Measurements from ENCODE around the gene SERPINB2. TPM values are rescaled to one million over a fixed set of nuclear protein-coding genes. Genes with fewer than 3 reads are reported as not detected.
"Not testable (repeated sequence)": the region's sequence is repeated elsewhere in the genome, so short reads cannot be mapped to it uniquely, and the experiment has no call there.

The SERPINB2 gene
- polyA plus RNA-seq, 10 donors: 0.13 to 14.1 (median 0.23) TPM; not detected in 3

DNA sequence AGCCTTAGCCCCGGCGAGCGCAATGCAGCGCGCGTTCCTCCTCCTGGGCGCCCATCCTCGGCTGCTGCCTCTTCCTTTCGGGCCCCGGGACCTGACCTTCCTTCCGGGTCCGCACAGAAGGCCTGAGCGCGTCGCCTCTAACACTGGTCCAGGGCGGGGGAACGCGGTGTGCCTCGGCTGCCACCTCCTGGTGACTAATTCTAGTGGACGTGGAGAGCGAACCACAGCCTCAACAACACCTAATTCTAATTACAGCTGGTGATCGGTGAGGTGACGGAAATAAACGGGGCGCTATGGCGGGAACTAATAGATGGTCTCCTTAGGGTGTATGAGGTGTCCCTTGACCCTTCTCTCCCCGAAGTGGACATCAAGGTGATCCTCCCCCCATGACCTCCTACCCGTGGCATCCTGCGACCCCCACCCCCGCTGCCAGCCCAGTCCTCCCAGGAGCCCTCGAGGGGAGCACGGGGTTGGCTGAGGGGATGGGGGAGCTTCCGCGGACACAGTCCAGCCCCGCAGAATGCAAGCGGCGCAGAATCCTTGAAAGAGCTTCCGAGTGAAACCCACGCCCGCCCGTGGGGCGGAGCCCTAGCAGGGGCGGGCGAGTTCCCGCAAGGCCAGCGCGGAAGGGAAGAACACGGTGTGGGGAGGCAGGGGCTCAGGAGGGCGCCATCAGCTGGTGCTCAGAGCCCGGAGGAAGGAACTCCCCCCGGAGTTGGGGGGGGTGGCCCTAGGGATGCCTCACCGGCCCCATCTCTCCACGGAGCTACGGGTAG lies 48.8 kb downstream of the SERPINB2 start:
- DNase-seq: peak; percentile 54 to 84 (median 66)

DNA sequence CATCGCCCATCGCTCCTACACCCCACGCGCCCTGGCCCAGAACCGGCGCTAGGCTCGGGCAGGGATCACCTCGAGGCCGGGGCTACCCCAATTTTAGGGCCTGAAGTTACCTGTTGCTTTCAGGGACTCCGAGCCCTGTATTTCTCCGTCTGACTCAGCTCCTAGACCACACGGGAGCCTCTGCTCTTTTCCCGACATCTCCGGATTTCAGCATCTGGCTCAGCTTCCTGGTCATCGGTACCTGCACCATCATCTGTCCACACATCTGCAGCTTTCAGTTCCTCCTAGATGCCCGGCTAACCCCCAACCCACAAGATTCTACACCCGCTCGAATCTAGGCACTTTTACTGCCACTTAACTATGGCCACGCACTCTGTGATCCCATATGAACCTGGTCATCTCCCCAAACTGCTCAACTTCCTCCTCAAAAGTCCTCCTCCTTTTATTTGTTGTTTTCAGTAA lies 49.5 kb downstream of the SERPINB2 start:
- DNase-seq: peak in 1 of 3 donors; percentile 8

DNA sequence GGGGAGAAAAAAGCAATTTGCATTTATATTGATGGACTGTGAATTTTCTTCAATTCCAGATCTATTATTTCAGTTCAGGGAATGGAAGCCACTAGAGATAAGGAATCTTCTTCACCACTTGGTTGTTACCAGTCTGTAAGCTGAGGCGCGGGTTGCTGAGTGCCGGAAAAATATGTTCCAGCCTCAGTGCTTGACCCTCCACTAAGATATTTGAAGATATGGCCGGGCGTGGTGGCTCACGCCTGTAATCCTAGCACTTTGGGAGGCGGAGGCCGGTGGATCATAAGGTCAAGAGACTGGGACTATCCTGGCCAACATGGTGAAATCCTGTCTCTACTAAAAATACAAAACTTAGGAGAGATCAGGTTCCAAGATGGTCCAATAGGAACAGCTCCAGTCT lies 52.5 kb downstream of the SERPINB2 start:
- DNase-seq: no peak

DNA sequence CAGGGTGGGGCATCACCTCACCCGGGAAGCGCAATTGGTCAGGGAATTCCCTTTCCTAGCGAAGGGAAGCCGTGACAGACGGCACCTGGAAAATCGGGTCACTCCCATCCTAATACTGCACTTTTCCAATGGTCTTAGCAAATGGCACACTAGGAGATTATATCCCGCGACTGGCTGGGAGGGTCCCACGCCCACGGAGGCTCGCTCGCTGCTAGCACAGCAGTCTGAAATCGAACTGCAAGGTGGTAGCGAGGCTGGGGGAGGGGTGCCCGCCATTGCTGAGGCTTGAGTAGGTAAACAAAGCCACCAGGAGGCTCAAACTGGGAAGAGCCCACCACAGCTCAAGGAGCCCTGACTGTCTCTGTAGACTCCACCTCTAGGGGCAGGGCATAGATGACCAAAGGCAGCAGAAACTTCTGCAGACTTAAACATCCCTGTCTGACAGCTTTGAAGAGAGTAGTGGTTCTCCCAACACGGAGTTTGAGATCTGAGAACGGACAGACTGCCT lies 53.1 kb downstream of the SERPINB2 start:
- DNase-seq: not testable (repeated sequence)

DNA sequence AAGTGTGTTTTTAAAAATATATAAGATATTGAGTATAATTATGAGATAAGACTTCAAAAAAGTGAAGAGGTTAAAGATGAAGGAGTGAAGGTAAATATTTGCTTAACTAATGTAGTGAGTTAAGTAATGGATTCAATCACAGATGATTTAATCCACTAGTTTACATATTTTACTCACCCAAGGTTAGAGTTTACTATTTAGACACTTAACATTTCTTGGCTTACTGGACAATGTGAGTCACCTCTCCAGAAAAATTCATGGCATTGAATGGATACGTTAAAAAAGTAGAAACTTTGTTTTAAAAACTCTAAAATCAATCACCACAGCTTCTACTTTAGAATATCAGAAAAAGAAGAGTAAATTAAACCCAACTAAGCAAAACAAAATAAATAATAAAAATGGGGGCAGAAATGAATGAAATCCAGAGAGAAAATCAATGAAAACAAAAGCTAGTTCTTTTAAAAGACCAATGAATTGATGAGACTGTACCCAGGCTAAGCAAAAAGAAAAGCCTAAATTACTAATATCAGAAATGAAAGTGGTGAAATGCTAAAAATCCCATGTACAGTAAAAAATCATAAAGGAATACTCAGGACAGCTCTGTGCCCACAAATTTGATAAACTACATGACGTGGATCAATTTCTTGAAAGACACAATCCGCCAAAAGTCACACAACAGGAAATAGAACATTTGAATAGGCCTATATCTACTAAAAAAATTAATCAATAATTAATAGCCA lies 59.7 kb downstream of the SERPINB2 start:
- no peak for DNase-seq

DNA sequence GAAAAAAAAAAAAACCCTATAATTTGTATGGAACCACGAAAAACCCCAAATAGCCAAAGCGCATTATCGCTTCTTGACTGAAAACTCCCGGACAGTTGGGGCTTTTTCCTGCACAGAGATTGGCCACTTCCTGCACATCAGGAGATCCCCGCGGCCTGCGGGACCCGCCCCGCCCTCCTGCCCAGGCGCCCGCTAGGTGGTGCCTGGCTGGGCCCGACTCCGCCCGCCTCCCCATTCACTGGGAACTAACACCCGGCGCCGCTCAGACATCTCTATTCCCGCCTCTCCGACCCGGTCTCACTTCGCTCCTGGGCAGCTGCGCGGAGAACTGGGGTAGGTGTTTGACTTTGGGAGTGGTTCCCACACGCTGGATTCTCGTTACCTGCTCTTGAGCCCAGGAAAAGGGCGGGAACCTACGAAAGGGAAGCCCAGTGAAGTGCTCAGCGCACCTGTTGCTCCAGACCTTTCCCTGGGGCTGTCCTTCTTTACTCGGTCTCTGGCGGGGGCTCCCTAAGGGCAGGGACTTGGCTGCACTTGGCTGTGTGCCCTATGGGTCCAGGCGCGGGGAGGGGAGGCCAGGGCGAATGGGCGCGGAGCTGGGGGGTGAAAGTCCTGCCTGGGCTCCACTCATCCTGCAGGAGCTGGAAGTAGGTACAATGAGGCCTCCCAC lies 61.7 kb downstream of the SERPINB2 start, which contains the start of gene HMSD:
Gene HMSD, plus strand, starts transcription at position 234 of the 670 bp plus-strand sequence. CDS start 4,155 bp downstream, outside the sequence.
- DNase-seq: no peak

DNA sequence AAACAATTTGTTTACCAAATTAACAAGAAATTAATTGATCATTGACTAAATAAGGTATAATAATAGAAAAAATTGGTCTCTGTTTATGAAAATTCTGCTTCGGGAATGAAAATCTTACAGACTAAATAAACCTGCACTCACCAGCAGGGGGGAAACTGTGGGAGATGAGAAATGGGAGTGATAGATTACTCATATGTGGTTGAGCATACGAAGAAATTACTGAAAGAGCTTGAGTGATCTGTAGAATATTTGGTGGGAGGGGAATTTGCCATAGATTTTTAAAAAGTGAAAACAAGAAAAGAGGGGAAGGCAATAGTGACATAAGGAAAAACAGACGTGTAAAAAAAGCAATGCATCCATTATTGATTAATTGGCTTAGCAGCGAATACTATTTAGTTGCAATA lies 63.8 kb downstream of the SERPINB2 start:
- no peak for DNase-seq

Other genes starting within 250 kb of the SERPINB2 start
- 1 to 10 TPM in 1 of 10 donors, under 1 TPM in 1, not detected in 8; 0.18 to 3.9 TPM for gene SERPINB4, start 243.4 kb upstream of the SERPINB2 start, polyA plus RNA-seq (ENCODE audit: insufficient read length in 10 of 10)
- gene SERPINB3, start 225.8 kb upstream of the SERPINB2 start, polyA plus RNA-seq (ENCODE audit: insufficient read length in 10 of 10): 1 to 10 TPM in 1 of 10 donors, under 1 TPM in 1, not detected in 8; 0.57 to 4.3 TPM
- not detected for gene SERPINB11, start 184.7 kb upstream of the SERPINB2 start, polyA plus RNA-seq (ENCODE audit: insufficient read length in 10 of 10)
- gene SERPINB7, start 112.3 kb upstream of the SERPINB2 start, polyA plus RNA-seq (ENCODE audit: insufficient read length in 10 of 10): 1 to 10 TPM in 2 of 10 donors, not detected in 8; 2.1 to 7.3 TPM
- 1 to 10 TPM in 1 of 10 donors, under 1 TPM in 4, not detected in 5; 0.09 to 1.5 (median 0.24) TPM for gene SERPINB10, start 20.3 kb downstream of the SERPINB2 start, polyA plus RNA-seq (ENCODE audit: insufficient read length in 10 of 10)
- 1 to 10 TPM in 1 of 10 donors, under 1 TPM in 3, not detected in 6; 0.09 to 1.5 (median 0.50) TPM for gene HMSD, start 61.6 kb downstream of the SERPINB2 start, polyA plus RNA-seq (ENCODE audit: insufficient read length in 10 of 10)
- 1 to 10 TPM; 1.3 to 3.2 (median 2.0) TPM for gene SERPINB8, start 82.4 kb downstream of the SERPINB2 start, polyA plus RNA-seq (ENCODE audit: insufficient read length in 10 of 10)

Data from muscle of back (tissue), 11 donors.